ENCODE results near the gene TMEM11. TPM values are rescaled to one million over a fixed set of nuclear protein-coding genes. Genes with fewer than 3 reads are reported as not detected.

Gene TMEM11
- total RNA-seq, 1 donor from 2014 or later, result 17.3 TPM

GRCh38 chr17:21235921-21236320 is 22.0 kb upstream of the TMEM11 start:
- DNase-seq (ENCODE audit: low spot score), result no peak
- H3K4me2 ChIP-seq, result no peak overlapping the region
- no peaks in the 10 kb centered on the region for H4K20me1 ChIP-seq (ENCODE audit: low read depth)
- H2AFZ ChIP-seq (replicated peaks), result no peak overlapping the region
- H3K27ac Mint-ChIP-seq, result no peak overlapping the region
- no peak overlapping the region for H3K27ac ChIP-seq
- H3K9me3 ChIP-seq (ENCODE audit: low read depth), result no peaks in the 10 kb centered on the region
- H3K79me2 ChIP-seq (ENCODE audit: low read depth), result no peaks in the 10 kb centered on the region
- H3K27me3 Mint-ChIP-seq (ENCODE audit: insufficient read depth, low read depth), result peaks cover 11% of the 10 kb centered on the region
- peaks cover 24% of the 10 kb centered on the region for H3K4me1 Mint-ChIP-seq
- no peaks in the 10 kb centered on the region for H3K27me3 ChIP-seq
- no peak overlapping the region for H3K9ac ChIP-seq
- no peak overlapping the region for H3K4me3 ChIP-seq
- H3K36me3 ChIP-seq, result no peaks in the 10 kb centered on the region
- H3K4me3 Mint-ChIP-seq, result no peak overlapping the region
- H3K9me3 Mint-ChIP-seq, result peaks cover 8% of the 10 kb centered on the region
- H3K4me1 ChIP-seq, result peaks cover 13% of the 10 kb centered on the region
- TF ChIP-seq EZH2phosphoT487 (IDR thresholded peaks at IDR 0.05) (no peak), CTCF (IDR thresholded peaks at IDR 0.05) (no peak), EZH2 (IDR thresholded peaks at IDR 0.05) (no peak)
- H3F3A ChIP-seq (ENCODE audit: low read depth), result peaks cover 8% of the 10 kb centered on the region
- H3K36me3 Mint-ChIP-seq, result no peaks in the 10 kb centered on the region

GRCh38 chr17:21233581-21234347 is 19.8 kb upstream of the TMEM11 start:
- Histone ChIP-seq H3K4me2 (no peak overlapping the region), H3K4me3 (no peak overlapping the region), H3F3A (ENCODE audit: low read depth) (no peaks in the 10 kb centered on the region), H2AFZ (replicated peaks) (no peak overlapping the region), H3K79me2 (ENCODE audit: low read depth) (no peaks in the 10 kb centered on the region), H3K9ac (no peak overlapping the region), H3K27ac (no peak overlapping the region), H3K27me3 (no peaks in the 10 kb centered on the region), H3K36me3 (no peaks in the 10 kb centered on the region), H3K4me1 (no peaks in the 10 kb centered on the region), H3K9me3 (ENCODE audit: low read depth) (no peaks in the 10 kb centered on the region), H4K20me1 (ENCODE audit: low read depth) (no peaks in the 10 kb centered on the region)
- peaks cover 8% of the 10 kb centered on the region for H3K9me3 Mint-ChIP-seq
- peak overlapping the region; percentile 58 for H3K27ac Mint-ChIP-seq
- TF ChIP-seq EZH2 (IDR thresholded peaks at IDR 0.05), result no peak
- TF ChIP-seq CTCF (IDR thresholded peaks at IDR 0.05), result no peak
- no peak for TF ChIP-seq EZH2phosphoT487 (IDR thresholded peaks at IDR 0.05)
- H3K27me3 Mint-ChIP-seq (ENCODE audit: insufficient read depth, low read depth), result peaks cover 7% of the 10 kb centered on the region
- no peak overlapping the region for H3K4me3 Mint-ChIP-seq
- DNase-seq (ENCODE audit: low spot score), result no peak
- peaks cover 9% of the 10 kb centered on the region for H3K4me1 Mint-ChIP-seq
- no peaks in the 10 kb centered on the region for H3K36me3 Mint-ChIP-seq

DNA sequence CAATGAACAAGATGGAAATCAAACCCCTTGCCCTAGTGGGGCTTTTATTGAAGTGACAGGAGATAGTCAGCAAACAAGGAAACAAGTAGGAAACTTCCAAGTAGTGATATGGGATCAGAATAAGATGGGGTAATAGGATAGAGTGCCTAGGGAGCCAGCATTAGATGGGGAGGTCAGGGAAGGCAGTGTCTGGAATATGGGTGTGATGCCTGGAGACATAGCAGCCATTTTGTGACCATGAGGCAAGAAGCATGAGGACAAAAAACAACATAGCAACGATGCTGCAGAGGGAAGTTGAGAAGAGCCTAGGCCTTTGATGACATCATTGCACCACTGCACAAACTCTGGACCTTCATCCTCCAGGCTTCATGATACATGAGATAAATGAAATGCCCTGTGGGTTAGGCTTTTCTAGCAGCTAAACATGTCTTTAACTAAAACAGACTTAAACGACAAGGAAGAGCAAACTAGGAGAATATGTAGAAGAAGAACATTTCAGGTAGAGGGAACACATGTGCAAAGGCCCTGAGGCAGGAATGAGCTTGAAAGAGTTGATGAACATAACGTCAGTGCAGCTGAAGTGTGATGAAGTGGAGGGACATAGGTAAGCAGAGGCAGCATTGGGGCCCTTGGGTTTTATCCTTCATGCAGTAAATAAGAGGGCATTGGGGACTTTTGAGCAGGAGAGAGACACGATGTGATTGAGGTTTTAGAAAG is 18.2 kb upstream of the TMEM11 start:
- no peak for TF ChIP-seq EZH2phosphoT487 (IDR thresholded peaks at IDR 0.05)
- no peak for TF ChIP-seq EZH2 (IDR thresholded peaks at IDR 0.05)
- TF ChIP-seq CTCF (IDR thresholded peaks at IDR 0.05), result no peak
- Histone ChIP-seq H2AFZ (replicated peaks) (no peak overlapping the region), H3K27ac (no peak overlapping the region), H3F3A (ENCODE audit: low read depth) (no peaks in the 10 kb centered on the region), H4K20me1 (ENCODE audit: low read depth) (no peaks in the 10 kb centered on the region), H3K4me2 (no peak overlapping the region), H3K4me1 (no peaks in the 10 kb centered on the region), H3K9me3 (ENCODE audit: low read depth) (no peaks in the 10 kb centered on the region), H3K9ac (no peak overlapping the region), H3K27me3 (no peaks in the 10 kb centered on the region), H3K4me3 (no peak overlapping the region), H3K79me2 (ENCODE audit: low read depth) (no peaks in the 10 kb centered on the region), H3K36me3 (no peaks in the 10 kb centered on the region)
- H3K27me3 Mint-ChIP-seq (ENCODE audit: insufficient read depth, low read depth), result peaks cover 7% of the 10 kb centered on the region
- no peaks in the 10 kb centered on the region for H3K36me3 Mint-ChIP-seq
- peaks cover 7% of the 10 kb centered on the region for H3K4me1 Mint-ChIP-seq
- H3K4me3 Mint-ChIP-seq, result no peak overlapping the region
- no peak overlapping the region for H3K27ac Mint-ChIP-seq
- peaks cover 8% of the 10 kb centered on the region for H3K9me3 Mint-ChIP-seq
- DNase-seq (ENCODE audit: low spot score), result no peak
